ENCODE results near the gene ASIC3. TPM values are rescaled to one million over a fixed set of nuclear protein-coding genes. Genes with fewer than 3 reads are reported as not detected.

Gene ASIC3
- total RNA-seq, 6 experiments from 2014 or later = 0.53 to 1.2 (median 1.2) TPM

DNA sequence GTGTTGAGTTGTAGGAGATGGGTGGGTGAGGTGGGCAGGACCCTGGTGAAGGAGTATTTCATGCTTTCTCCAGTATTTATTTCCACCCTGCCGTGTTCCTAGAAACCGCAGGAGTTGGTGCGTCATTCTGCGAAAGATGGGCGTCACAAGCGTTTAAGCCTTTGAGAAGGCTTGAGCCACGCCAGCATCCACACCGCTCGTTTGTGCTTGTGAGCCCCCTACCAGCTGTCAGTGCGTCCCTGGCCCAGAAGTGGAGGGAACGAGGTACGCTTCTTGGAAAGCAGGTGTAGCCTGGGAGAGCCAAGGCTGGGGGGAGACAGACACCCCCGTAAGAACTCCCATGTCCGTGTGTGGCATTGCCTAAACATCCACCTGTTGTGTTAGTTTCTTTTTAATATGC, 43.7 kb downstream of the ASIC3 start:
- intact Hi-C loops (cut with DNase I) = no loop called here
- no peaks in the 10 kb centered on the region for H3K27me3 ChIP-seq
- H3K4me1 ChIP-seq = peaks cover 0 to 30% (median 14%) of the 10 kb centered on the region in 4 donors
- no peaks in the 10 kb centered on the region for H3K36me3 ChIP-seq
- DNase-seq = no peak
- no peak overlapping the region for H3K27ac ChIP-seq
- no peaks in the 10 kb centered on the region for H3K9me3 ChIP-seq
- no peak for ATAC-seq
- no peak for TF ChIP-seq POLR2A (IDR thresholded peaks at IDR 0.05)
- TF ChIP-seq, protein P1, sequence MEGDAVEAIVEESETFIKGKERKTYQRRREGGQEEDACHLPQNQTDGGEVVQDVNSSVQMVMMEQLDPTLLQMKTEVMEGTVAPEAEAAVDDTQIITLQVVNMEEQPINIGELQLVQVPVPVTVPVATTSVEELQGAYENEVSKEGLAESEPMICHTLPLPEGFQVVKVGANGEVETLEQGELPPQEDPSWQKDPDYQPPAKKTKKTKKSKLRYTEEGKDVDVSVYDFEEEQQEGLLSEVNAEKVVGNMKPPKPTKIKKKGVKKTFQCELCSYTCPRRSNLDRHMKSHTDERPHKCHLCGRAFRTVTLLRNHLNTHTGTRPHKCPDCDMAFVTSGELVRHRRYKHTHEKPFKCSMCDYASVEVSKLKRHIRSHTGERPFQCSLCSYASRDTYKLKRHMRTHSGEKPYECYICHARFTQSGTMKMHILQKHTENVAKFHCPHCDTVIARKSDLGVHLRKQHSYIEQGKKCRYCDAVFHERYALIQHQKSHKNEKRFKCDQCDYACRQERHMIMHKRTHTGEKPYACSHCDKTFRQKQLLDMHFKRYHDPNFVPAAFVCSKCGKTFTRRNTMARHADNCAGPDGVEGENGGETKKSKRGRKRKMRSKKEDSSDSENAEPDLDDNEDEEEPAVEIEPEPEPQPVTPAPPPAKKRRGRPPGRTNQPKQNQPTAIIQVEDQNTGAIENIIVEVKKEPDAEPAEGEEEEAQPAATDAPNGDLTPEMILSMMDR (IDR thresholded peaks at IDR 0.05) = no peak
- WGBS (ENCODE audit: insufficient coverage, low coverage, low lambda C conversion rate, missing lambda C conversion rate) = 41% methylated on average over 3 of the region's 14 CpGs
- no peak overlapping the region for H3K4me3 ChIP-seq

DNA sequence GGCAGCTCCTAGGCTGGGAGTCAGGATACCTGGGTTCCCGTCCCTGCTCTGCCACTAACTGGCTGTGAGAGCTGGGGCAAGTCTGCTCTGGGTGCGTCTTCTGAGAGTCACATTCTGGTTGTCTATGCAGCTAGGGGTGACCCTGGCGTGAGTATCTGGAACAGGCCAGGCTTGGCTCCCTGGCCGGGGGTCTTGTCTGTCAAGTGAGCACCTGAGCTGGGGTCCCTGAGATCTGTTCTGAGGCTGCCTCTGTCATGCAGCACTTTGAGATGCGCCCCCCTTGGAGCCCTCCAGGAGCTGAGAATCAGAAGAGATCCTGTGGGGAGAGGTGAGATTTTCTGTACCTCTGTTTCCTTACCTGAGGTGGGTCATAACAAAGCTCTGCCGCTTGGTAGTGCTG, 45.4 kb downstream of the ASIC3 start:
- no peak for TF ChIP-seq POLR2A (IDR thresholded peaks at IDR 0.05)
- TF ChIP-seq, protein P1 (IDR thresholded peaks at IDR 0.05) = no peak
- intact Hi-C loops (cut with DNase I) = no loop called here
- no peaks in the 10 kb centered on the region for H3K9me3 ChIP-seq
- H3K36me3 ChIP-seq = no peaks in the 10 kb centered on the region
- DNase-seq (no peak), ATAC-seq (no peak)
- H3K27ac ChIP-seq = no peak overlapping the region
- WGBS (ENCODE audit: insufficient coverage, low coverage, low lambda C conversion rate, missing lambda C conversion rate) = 90% methylated on average over 1 of the region's 6 CpGs
- no peaks in the 10 kb centered on the region for H3K27me3 ChIP-seq
- no peak overlapping the region for H3K4me3 ChIP-seq
- peaks cover 0 to 20% (median 10%) of the 10 kb centered on the region in 4 donors for H3K4me1 ChIP-seq

DNA sequence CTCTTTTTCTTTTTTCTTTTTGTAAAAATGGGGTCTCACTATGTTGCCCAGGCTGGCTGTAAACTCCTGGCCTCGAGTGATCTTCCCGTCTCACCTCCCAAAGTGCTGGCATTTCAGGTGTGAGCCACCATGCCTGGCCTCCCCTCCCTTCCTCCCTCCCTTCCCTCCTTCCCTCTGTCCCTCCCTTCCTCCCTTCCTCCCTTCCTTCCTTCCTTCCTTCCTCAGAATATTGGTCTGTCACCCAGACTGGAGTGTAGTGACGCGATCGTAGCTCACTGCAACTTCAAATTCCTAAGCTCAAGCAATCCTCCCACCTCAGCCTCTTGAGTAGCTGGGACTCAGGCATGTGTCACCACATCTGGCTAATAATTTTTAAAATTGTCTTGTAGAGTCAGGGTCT, 46.3 kb downstream of the ASIC3 start:
- Histone ChIP-seq H3K9me3 (no peaks in the 10 kb centered on the region), H3K27me3 (no peaks in the 10 kb centered on the region), H3K36me3 (no peaks in the 10 kb centered on the region), H3K27ac (no peak overlapping the region), H3K4me3 (no peak overlapping the region), H3K4me1 (peaks cover 0 to 11% (median 4%) of the 10 kb centered on the region in 4 donors)
- TF ChIP-seq POLR2A (IDR thresholded peaks at IDR 0.05) = no peak
- TF ChIP-seq, protein P1 (IDR thresholded peaks at IDR 0.05) = no peak
- intact Hi-C loops (cut with DNase I) = no loop called here
- WGBS (ENCODE audit: insufficient coverage, low coverage, low lambda C conversion rate, missing lambda C conversion rate) = 66% methylated on average over 5 of the region's 5 CpGs
- ATAC-seq = no peak
- DNase-seq = no peak

DNA sequence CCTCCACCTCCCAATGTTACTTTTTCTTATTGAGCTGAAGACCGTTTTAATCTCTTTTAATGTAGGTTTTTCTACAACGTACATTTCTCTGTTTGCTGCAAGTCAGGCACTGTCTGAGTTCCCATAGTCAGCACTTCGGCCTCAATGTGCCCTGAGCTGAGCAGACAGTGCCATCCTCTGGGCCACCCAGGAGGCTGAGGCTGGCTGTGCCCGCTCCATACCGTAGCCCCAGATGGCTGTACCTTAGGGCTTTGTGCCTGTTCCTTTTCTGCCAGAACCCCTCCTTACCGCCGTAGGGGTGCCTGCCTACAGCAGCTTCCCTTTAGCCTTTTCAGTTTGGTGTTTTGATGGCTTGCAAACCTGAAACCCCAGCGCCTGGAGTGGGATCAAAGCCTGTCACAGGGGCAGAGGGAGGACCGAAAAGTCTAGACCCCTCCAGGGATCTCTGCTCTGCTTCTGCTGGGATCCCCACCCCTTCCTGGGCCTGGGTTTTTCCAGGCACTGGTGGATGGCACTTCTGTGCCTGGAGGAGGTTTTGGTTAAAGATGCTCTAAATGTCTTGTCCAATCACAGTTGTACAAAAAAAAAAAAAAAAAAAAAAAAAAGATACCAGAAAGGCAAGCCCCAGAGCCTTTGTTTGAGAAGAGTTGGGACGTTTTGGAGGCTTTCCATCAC, 46.9 kb downstream of the ASIC3 start:
- no peaks in the 10 kb centered on the region for H3K9me3 ChIP-seq
- H3K4me3 ChIP-seq = no peak overlapping the region
- no peak for TF ChIP-seq POLR2A (IDR thresholded peaks at IDR 0.05)
- TF ChIP-seq, protein P1 (IDR thresholded peaks at IDR 0.05) = no peak
- DNase-seq (no peak), ATAC-seq (peak in 2 of 4 donors; percentile 17)
- no peaks in the 10 kb centered on the region for H3K27me3 ChIP-seq
- WGBS (ENCODE audit: insufficient coverage, low coverage, low lambda C conversion rate, missing lambda C conversion rate) = 64% methylated on average over 9 of the region's 10 CpGs
- H3K36me3 ChIP-seq = no peaks in the 10 kb centered on the region
- intact Hi-C loops (cut with DNase I) = no loop called here
- peaks cover 0 to 8% (median 0%) of the 10 kb centered on the region in 4 donors for H3K4me1 ChIP-seq
- H3K27ac ChIP-seq = no peak overlapping the region

Data from right lobe of liver (tissue), 6 donors.